Erythroblast (primary cell): ENCODE results near the gene GCNA.
"Not testable (repeated sequence)": the region's sequence is repeated elsewhere in the genome, so short reads cannot be mapped to it uniquely, and the experiment has no call there.

Experiments
- GATA1 ChIP-seq: IDR thresholded peaks from 2 replicates; pipeline ENCODE4 v1.6.1; 2011; ENCODE audit warnings: low read depth, mild to moderate bottlenecking, control low read depth, low read length, moderate library complexity
- POLR2A ChIP-seq: IDR thresholded peaks from 2 replicates; pipeline ENCODE4 v1.6.1; 2011; ENCODE audit warnings: mild to moderate bottlenecking, low read length

- not testable (repeated sequence) for TF ChIP-seq POLR2A, GATA1
Measured at GRCh38 chrX:71662654-71663053, 84.4 kb downstream of the GCNA start.
